Naive B cell (primary cell): ENCODE data around the gene PACSIN2. TPM values are rescaled to one million over a fixed set of nuclear protein-coding genes. Genes with fewer than 3 reads are reported as not detected.
"Not testable (repeated sequence)": the region's sequence is repeated elsewhere in the genome, so short reads cannot be mapped to it uniquely, and the experiment has no call there.

ENCODE experiments used
- ATAC-seq, 2 donors: fragments of 150-1000 bp; cut with Tn5 transposase; 2 replicates each; pipeline ENCODE4 v1.10.0; 2021; ENCODE audit warnings: low read depth in 2 of 2, mild to moderate bottlenecking in 2 of 2, moderate library complexity in 2 of 2
- DNase-seq: peaks from one replicate; pipeline ENCODE4 v3.0.0; 2022
- H3K27ac Mint-ChIP-seq, 6 donors: one replicate each; pipeline ENCODE4 v1.8.0; 2020 to 2022; ENCODE audit warnings: mild to moderate bottlenecking in 6 of 6, mixed read lengths in 6 of 6, moderate library complexity in 5 of 6, inconsistent platforms in 2 of 6
- H3K27me3 Mint-ChIP-seq, 3 donors: one replicate each; pipeline ENCODE4 v1.8.0; 2021 to 2022; ENCODE audit warnings: mixed read lengths in 3 of 3, mild to moderate bottlenecking in 1 of 3
- H3K36me3 Mint-ChIP-seq, 2 donors: one replicate each; pipeline ENCODE4 v1.8.0; 2020 to 2022; ENCODE audit warnings: mixed read lengths in 2 of 2, inconsistent platforms in 1 of 2, mild to moderate bottlenecking in 1 of 2
- H3K4me1 Mint-ChIP-seq, 3 donors: one replicate each; pipeline ENCODE4 v1.8.0; 2020 to 2022; ENCODE audit warnings: mixed read lengths in 3 of 3, inconsistent platforms in 1 of 3, mild to moderate bottlenecking in 1 of 3, moderate library complexity in 1 of 3
- H3K4me3 Mint-ChIP-seq, 8 donors: one replicate each; pipeline ENCODE4 v1.8.0; 2020 to 2022; ENCODE audit warnings: mild to moderate bottlenecking in 8 of 8, mixed read lengths in 8 of 8, moderate library complexity in 8 of 8, inconsistent platforms in 2 of 8
- H3K9me3 Mint-ChIP-seq, 7 donors: one replicate each; pipeline ENCODE4 v1.8.0; 2020 to 2022; ENCODE audit warnings: mixed read lengths in 7 of 7, mild to moderate bottlenecking in 5 of 7, inconsistent platforms in 2 of 7, moderate library complexity in 1 of 7
- polyA plus RNA-seq, 6 donors: library from polyadenylated mRNA; unstranded; fragments of 300-500 nt; fragmentation: Illumina TruSeq; gene quantifications; one replicate each; pipeline ENCODE4 v1.2.3, GENCODE V29; 2021; ENCODE audit warnings: low read depth in 6 of 6

The PACSIN2 gene
- polyA plus RNA-seq, 6 donors from 2014 or later, result 30.9 to 43.4 (median 37.3) TPM

DNA sequence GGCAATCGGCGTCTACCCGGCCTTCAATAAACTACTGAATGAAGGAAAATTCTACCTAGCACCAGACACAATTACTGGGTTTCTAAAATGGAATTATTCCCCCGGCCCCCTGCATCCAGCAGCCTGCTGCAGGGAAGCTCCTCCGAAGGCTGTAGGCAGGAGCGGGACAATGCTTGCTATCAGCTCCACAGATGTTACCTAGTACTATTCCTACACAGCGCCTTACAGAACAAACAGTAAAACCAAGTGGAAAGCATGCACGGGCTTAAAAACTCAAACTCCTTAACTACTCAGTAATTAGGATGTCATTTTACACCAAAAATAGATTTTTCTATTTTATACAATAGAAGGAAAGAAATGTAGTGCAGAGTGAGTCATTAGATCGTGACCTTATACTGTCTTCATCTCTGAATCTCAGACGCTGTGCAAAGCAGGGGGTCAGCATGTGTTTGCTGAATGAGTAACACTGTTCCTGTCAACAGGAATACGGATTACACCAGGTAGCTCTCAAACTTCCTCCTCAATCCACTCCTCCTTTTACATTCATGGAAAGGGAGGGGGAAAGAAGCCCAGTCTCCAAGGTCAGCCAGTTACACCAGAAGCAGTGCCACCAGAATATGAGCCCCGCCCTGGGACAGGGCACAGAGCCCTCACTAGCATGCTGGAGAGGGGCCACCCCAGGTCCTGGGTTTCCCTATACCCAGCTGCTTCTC, 74.9 kb downstream of the PACSIN2 start:
- H3K4me3 Mint-ChIP-seq, result peak overlapping the region in 2 of 8 donors; percentile 22 to 64
- H3K36me3 Mint-ChIP-seq, result no peaks in the 10 kb centered on the region
- DNase-seq (no peak), ATAC-seq (no peak)
- peaks cover 44 to 58% (median 53%) of the 10 kb centered on the region in 3 donors for H3K4me1 Mint-ChIP-seq
- no peaks in the 10 kb centered on the region for H3K27me3 Mint-ChIP-seq
- peak overlapping the region in 5 of 6 donors; percentile 47 to 80 (median 67) for H3K27ac Mint-ChIP-seq
- H3K9me3 Mint-ChIP-seq, result no peaks in the 10 kb centered on the region

DNA sequence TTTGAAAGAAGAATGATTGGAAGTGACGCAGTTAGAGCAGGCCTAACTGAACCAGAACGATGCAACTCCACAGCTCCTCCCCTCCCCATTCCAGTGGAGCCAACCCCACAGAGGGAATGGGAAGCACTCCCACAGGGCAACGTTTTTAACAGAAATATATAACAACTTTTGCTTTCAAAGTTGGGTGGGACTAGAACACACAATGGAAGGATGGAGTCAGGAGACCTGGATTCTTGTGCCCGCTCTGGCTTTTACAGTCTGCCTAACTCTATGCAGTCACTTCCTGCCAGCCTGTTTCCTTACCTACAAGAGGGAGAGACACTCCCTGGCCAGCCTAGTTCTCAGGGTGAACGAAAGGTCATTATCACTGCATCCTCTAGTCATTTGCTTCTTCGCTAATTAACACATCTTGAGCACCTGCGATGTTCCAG, 75.5 kb downstream of the PACSIN2 start:
- ATAC-seq (no peak), DNase-seq (no peak)
- Mint-ChIP-seq H3K36me3 (no peaks in the 10 kb centered on the region), H3K9me3 (no peaks in the 10 kb centered on the region), H3K4me3 (peak overlapping the region in 1 of 8 donors; percentile 22), H3K27ac (peak overlapping the region in 3 of 6 donors; percentile 24 to 56 (median 29)), H3K4me1 (peaks cover 49 to 64% (median 60%) of the 10 kb centered on the region in 3 donors), H3K27me3 (no peaks in the 10 kb centered on the region)

DNA sequence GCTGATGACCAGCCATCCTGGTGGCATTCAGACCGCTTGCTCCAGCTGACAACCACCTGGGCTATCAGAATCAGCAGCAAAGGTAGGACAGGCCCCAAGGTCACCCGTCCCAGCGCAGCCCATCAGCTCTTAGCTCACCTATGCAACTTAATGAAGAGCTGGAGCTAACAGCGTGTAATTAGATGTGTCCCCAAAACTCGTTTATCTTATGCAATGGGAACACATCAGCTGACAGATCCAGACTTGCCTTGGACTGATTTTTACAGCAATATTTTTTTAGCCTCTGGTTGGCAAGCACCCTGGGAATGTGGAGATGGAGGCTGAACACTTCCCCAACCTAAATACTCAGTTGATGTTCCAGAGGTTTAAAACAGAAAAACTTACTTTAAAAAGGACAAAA, 76.0 kb downstream of the PACSIN2 start:
- Mint-ChIP-seq H3K4me3 (peak overlapping the region in 1 of 8 donors; percentile 47), H3K4me1 (peaks cover 54 to 69% (median 65%) of the 10 kb centered on the region in 3 donors), H3K27me3 (no peaks in the 10 kb centered on the region), H3K36me3 (no peaks in the 10 kb centered on the region), H3K27ac (peak overlapping the region in 1 of 6 donors; percentile 29), H3K9me3 (no peaks in the 10 kb centered on the region)
- DNase-seq, result no peak
- no peak for ATAC-seq

DNA sequence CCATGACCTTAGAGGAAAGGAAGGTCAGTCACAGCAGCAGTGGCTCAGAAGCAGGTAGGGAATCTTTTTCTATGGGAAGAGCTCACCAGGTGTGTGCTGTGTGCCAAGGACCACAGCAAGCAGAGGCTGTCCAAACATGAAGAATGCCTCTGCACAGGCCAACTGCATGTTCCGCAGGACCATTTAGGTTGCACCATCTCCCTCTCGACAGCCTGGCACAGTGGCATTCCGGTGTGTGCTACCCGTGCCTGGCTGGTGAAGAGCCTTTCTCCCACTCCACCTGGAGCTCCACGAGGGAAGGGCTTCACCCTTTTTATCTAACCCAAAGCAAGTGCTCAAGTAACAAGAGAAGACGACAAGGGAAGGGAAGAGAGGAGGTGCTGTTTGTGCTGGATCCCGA, 76.5 kb downstream of the PACSIN2 start:
- ATAC-seq (no peak), DNase-seq (no peak)
- no peaks in the 10 kb centered on the region for H3K9me3 Mint-ChIP-seq
- H3K4me3 Mint-ChIP-seq, result peak overlapping the region in 1 of 8 donors; percentile 18
- no peaks in the 10 kb centered on the region for H3K27me3 Mint-ChIP-seq
- no peaks in the 10 kb centered on the region for H3K36me3 Mint-ChIP-seq
- peaks cover 59 to 74% (median 70%) of the 10 kb centered on the region in 3 donors for H3K4me1 Mint-ChIP-seq
- H3K27ac Mint-ChIP-seq, result peak overlapping the region in 3 of 6 donors; percentile 47 to 98 (median 94)

DNA sequence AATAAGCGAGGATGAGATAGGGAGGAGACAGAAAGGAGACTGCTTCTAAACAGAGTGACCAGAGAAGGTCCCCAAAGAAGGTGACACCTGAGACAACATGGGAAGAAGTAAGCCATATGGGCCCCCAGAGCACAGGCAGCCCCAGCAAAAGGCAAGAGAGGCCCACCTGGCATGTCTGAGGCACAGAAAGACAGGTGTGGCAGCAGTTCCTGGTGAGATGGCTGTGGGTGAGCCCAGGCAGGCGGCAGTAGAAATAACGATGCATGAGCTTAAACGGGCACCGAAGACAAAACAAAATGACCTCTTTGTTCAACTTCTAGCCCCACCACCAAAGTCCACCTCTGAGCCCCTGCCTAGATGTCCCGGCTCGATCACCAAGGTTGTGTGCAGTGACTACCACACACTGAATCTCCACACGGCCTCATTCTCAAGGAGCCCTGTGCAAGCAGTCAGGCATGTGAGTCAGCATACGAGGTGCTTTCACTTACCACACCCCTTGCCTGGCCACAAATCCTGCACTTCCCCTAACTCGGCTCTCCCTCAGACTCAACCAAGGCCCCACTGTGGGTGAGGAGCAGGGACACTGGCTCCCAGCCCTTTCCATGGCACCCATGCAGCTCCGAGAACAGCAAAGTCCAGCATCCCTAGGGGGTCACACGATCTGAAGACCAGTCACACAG, 77.6 kb downstream of the PACSIN2 start:
- peak overlapping the region; percentile 55 to 88 (median 82) for H3K4me3 Mint-ChIP-seq
- DNase-seq (peak; percentile 66), ATAC-seq (peak; percentile 68 to 69)
- no peaks in the 10 kb centered on the region for H3K27me3 Mint-ChIP-seq
- H3K27ac Mint-ChIP-seq, result peak overlapping the region; percentile 81 to 98 (median 95)
- no peaks in the 10 kb centered on the region for H3K36me3 Mint-ChIP-seq
- no peaks in the 10 kb centered on the region for H3K9me3 Mint-ChIP-seq
- H3K4me1 Mint-ChIP-seq, result peaks cover 70 to 86% (median 81%) of the 10 kb centered on the region in 3 donors

DNA sequence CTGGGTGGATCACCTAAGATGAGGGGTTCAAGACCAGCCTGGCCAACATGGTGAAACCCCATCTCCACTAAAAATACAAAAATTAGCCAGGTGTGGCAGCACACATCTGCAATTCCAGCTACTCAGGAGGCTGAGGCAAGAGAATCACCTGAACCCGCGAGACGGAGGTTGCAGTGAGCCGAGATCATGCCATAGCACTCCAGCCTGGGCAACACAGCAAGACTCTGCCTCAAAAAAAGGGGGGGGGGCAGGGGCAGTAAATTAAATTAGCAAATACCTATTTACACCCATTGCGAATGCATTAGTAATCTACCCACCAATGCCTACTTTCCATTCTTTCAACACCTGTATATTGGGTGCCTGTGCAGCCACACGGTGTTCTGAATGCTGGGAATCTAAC, 78.3 kb downstream of the PACSIN2 start:
- peak overlapping the region; percentile 55 to 88 (median 82) for H3K4me3 Mint-ChIP-seq

DNA sequence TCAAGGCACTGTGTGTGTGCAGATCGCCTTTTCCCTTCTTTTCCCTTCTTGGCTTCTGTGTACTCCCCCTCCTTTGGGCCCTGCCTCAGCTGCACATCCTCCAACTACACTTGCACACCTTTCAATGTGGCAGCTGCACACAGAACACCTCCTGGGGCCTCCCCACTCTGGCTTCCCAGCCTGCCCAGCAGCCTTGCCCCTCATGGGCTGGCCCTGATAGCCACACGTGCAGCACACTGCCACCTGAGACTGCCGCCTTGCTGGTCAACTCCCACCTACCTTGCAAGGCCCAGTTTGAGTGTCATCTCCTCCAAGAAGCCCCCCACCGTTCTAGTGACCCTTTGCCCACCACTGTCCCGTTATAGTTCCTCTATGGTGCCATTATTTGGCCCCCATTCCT, 80.6 kb downstream of the PACSIN2 start:
- H3K27ac Mint-ChIP-seq, result peak overlapping the region; percentile 97 to 100 (median 98)
- no peak for DNase-seq
- H3K9me3 Mint-ChIP-seq, result no peaks in the 10 kb centered on the region

More for the DNA sequence above, 78.3 kb downstream of the PACSIN2 start:
- H3K4me1 Mint-ChIP-seq, result peaks cover 76 to 91% (median 88%) of the 10 kb centered on the region in 3 donors
- H3K27ac Mint-ChIP-seq, result peak overlapping the region; percentile 81 to 98 (median 95)
- not testable (repeated sequence) for DNase-seq, H3K9me3 Mint-ChIP-seq, H3K27me3 Mint-ChIP-seq, ATAC-seq, H3K36me3 Mint-ChIP-seq

DNA sequence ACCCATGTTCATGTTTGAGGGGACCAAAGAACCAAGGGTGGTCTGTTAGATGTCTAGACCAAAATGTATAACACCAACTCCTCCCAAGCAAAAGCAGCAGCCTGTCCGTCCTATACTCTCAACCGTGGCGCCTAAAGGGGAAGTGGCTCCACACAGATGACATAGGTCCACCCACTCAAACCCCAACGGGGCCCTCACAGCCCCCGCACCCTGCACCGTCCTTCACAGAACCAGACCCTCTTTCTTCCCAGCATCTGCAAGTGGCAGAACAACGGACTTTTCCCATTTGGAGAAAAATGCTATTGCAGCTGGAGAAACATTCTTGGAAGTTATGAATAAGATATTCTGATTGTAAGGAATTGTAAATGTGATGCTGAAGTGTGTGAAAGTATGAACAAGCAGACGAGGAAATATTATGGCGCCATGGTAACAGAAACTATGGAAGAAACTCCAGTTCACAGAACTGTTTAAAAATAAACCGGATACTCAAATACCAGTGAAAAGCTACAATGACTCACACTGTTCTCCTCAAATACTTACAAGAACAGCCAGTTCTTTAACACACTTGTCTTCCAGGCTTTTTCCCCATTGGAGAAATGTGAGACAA, 81.4 kb downstream of the PACSIN2 start:
- H3K36me3 Mint-ChIP-seq, result no peaks in the 10 kb centered on the region
- H3K4me1 Mint-ChIP-seq, result peaks cover 91 to 100% (median 98%) of the 10 kb centered on the region in 3 donors
- peak overlapping the region; percentile 97 to 100 (median 98) for H3K27ac Mint-ChIP-seq
- DNase-seq, result peak; percentile 90
- H3K4me3 Mint-ChIP-seq, result peak overlapping the region; percentile 78 to 91 (median 88)
- H3K27me3 Mint-ChIP-seq, result no peaks in the 10 kb centered on the region
- ATAC-seq, result peak; percentile 68 to 70
- H3K9me3 Mint-ChIP-seq, result no peaks in the 10 kb centered on the region

More for the DNA sequence above, 80.6 kb downstream of the PACSIN2 start:
- Mint-ChIP-seq H3K36me3 (no peaks in the 10 kb centered on the region), H3K27me3 (no peaks in the 10 kb centered on the region), H3K4me3 (peak overlapping the region; percentile 72 to 91 (median 82)), H3K4me1 (peaks cover 86 to 99% (median 95%) of the 10 kb centered on the region in 3 donors)
- ATAC-seq, result no peak

DNA sequence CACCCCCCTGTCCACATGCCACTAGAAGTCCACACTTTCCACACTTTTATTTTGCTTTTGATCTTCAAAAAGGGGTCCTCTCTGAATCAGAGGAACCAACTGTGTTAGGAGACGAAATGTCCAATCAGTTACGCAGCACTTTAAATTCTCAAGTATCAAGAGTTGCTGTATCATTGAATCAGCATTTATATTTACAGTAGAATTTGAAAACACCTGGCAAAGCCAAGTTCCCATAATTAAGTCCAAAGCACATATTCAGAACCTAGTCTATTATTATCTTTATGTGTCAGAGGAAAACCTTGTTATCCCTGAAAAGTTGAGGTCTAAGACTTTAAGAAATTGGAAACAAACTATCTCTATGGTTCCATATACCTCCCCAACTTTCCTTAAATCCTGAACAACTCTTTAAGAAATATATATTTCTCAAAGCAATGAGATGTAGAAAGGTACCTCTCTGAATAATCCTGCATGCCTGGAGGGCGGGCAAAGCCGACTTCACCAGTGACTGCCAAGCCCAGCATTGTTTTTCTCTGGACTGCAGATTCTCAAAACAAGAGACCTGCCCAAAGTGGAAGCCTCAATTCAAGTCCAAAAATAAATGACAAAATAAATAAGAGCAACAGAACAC, 82.0 kb downstream of the PACSIN2 start:
- H3K27ac Mint-ChIP-seq, result peak overlapping the region; percentile 97 to 100 (median 98)
- no peak for ATAC-seq
- H3K27me3 Mint-ChIP-seq, result no peaks in the 10 kb centered on the region
- H3K4me3 Mint-ChIP-seq, result peak overlapping the region; percentile 78 to 91 (median 88)
- no peaks in the 10 kb centered on the region for H3K36me3 Mint-ChIP-seq
- no peak for DNase-seq
- H3K4me1 Mint-ChIP-seq, result peaks cover 91 to 100% (median 96%) of the 10 kb centered on the region in 3 donors
- H3K9me3 Mint-ChIP-seq, result no peaks in the 10 kb centered on the region

DNA sequence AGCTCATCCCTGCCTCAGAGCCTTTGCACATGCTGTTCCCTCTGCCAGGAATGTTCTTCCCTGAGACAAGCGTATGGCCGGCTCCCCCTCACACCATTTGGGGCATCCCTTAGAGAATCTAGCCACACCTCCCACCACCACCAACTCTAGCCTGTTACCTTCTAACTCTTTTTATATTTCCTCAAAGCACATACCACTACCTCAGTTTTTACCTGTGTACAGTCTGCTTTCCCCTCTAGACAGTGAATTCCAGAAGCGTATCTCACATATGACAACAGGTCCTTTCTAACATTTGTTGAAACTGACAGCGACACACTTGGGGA, 82.8 kb downstream of the PACSIN2 start:
- ATAC-seq, result no peak
- Mint-ChIP-seq H3K27ac (peak overlapping the region; percentile 97 to 100 (median 98)), H3K36me3 (no peaks in the 10 kb centered on the region), H3K27me3 (no peaks in the 10 kb centered on the region), H3K4me1 (peaks cover 84 to 97% (median 91%) of the 10 kb centered on the region in 3 donors), H3K4me3 (peak overlapping the region; percentile 78 to 92 (median 88)), H3K9me3 (no peaks in the 10 kb centered on the region)
- no peak for DNase-seq

DNA sequence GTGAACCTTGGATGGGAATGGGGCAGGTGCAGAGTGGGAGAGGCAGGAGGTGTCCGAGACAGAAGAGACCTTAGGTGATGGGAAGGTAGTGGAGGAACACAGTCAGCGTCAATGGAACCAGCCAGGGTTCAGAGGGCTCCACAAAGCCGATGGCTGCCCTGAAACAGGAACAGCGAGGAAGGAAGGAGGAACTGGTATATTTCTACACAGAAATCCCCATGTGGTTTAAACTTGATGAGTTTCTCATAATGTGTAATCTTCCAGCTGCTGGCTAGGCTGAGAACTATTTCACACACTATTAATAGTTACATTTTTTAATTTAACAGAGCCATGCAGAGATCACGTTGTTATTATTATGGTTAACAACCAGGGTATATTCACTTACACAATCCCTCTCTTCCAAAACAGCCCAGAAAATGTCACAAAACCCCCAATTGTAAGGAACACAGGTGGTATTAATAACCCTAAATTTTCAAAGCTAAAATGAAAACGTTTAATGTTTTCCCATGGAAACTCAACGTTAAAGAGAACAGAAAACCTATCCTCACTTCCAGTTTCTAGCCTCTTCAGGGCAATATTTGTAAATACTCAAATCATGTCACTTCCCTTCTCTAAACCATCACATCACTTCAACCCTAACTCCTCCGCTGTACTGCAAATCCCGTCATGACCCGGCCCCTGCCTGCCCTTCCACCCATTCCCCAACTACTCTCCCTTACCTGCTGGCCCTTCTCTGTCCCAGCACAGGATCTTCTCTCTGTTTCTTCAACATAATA, 83.3 kb downstream of the PACSIN2 start:
- no peaks in the 10 kb centered on the region for H3K36me3 Mint-ChIP-seq
- no peaks in the 10 kb centered on the region for H3K9me3 Mint-ChIP-seq
- DNase-seq, result peak; percentile 80
- H3K4me3 Mint-ChIP-seq, result peak overlapping the region; percentile 78 to 92 (median 88)
- no peaks in the 10 kb centered on the region for H3K27me3 Mint-ChIP-seq
- peak; percentile 76 to 77 for ATAC-seq
- peak overlapping the region; percentile 97 to 100 (median 98) for H3K27ac Mint-ChIP-seq
- peaks cover 84 to 96% (median 91%) of the 10 kb centered on the region in 3 donors for H3K4me1 Mint-ChIP-seq

DNA sequence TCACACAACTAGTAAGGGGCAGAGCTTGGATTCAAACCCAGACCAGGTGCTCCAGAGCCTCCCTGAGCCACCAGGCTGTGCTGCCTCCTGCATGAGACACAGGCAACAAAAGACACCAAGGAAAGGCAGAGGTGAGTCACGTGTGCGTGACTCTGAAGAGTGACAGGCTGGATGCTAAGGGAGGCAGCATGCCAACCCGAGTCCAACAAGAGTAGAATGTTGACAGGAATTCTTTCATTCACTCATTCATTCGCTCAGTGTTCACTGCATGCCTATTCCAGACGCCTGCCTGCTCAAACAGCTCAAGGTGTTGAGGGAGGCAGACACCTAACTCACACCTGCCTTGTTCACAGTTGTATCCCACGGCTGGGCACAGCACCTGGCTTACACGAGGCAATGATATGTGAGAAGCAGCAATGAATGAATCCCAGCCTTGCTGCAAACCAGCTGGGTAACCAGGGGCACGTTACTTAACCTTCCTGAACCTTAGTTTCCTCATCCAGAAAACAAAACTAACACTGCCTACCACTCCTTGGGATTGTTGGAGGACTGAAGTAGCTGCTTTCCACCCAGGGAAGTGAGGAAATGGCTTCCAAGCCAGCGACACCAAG, 84.0 kb downstream of the PACSIN2 start:
- Mint-ChIP-seq H3K4me3 (peak overlapping the region; percentile 78 to 92 (median 88)), H3K27me3 (no peaks in the 10 kb centered on the region), H3K27ac (peak overlapping the region; percentile 97 to 100 (median 98)), H3K36me3 (no peaks in the 10 kb centered on the region), H3K4me1 (peaks cover 85 to 96% (median 91%) of the 10 kb centered on the region in 3 donors), H3K9me3 (no peaks in the 10 kb centered on the region)
- ATAC-seq (no peak), DNase-seq (no peak)
